A673 (cell line): ENCODE data around the gene QKI. TPM values are rescaled to one million over a fixed set of nuclear protein-coding genes. Genes with fewer than 3 reads are reported as not detected.

Experiments
- BruUV-seq: library from RNA; stranded (reverse); fragments of 400-500 nt; replicated peaks from 2 replicates; lab custom pipeline; 2021; lab: Mats Ljungman, UMichigan
- CTCF ChIA-PET: fragments of 300-600 bp; sonication (Branson Sonifier 250); formaldehyde crosslinking; loops from one replicate; lab custom pipeline; 2022; ENCODE audit warnings: antibody characterized with exemption; lab: Charles Lee
- POLR2A ChIA-PET: fragments of 300-600 bp; sonication (Branson Sonifier 250); formaldehyde crosslinking; loops from one replicate; lab custom pipeline; 2022; ENCODE audit warnings: antibody characterized with exemption; ENCODE audit not compliant: low non-redundant PET; lab: Charles Lee
- DNase-seq: peaks from one replicate; pipeline ENCODE4 v3.0.0-alpha.2; 2015; ENCODE audit warnings: low spot score
- H3K27ac ChIP-seq: fragments of 200-600 bp; sonication (generic); 2 replicates; pipeline ENCODE4 v1.5.1; 2016; ENCODE audit warnings: mixed run types, low read depth, mild to moderate bottlenecking, mixed read lengths, antibody characterized with exemption, low read length; ENCODE audit not compliant: poor library complexity, severe bottlenecking
- H3K27me3 ChIP-seq: fragments of 200-600 bp; sonication (generic); replicated peaks from 2 replicates; pipeline ENCODE4 v1.6.1; 2017; ENCODE audit warnings: mixed run types, low read depth, mild to moderate bottlenecking, mixed read lengths, antibody characterized with exemption, low read length; ENCODE audit not compliant: insufficient read depth, poor library complexity
- H3K36me3 ChIP-seq: fragments of 200-600 bp; sonication (generic); 2 replicates; pipeline ENCODE4 v1.6.1; 2016; ENCODE audit warnings: mixed run types, mild to moderate bottlenecking, mixed read lengths, antibody characterized with exemption, low read length; ENCODE audit not compliant: insufficient read depth, poor library complexity, severe bottlenecking
- H3K4me1 ChIP-seq: fragments of 200-600 bp; sonication (generic); 2 replicates; pipeline ENCODE4 v1.6.1; 2017; ENCODE audit warnings: mixed run types, mild to moderate bottlenecking, mixed read lengths, antibody characterized with exemption, low read length; ENCODE audit not compliant: insufficient read depth, poor library complexity, severe bottlenecking
- H3K4me3 ChIP-seq: fragments of 200-600 bp; sonication (generic); 2 replicates; pipeline ENCODE4 v1.5.1; 2016; ENCODE audit warnings: low read depth, mixed run types, mild to moderate bottlenecking, mixed read lengths, low read length; ENCODE audit not compliant: poor library complexity, severe bottlenecking
- H3K9me3 ChIP-seq: fragments of 200-600 bp; sonication (generic); 2 replicates; pipeline ENCODE4 v1.6.1; 2016; ENCODE audit warnings: mixed run types, low read depth, mild to moderate bottlenecking, mixed read lengths, antibody characterized with exemption, low read length; ENCODE audit not compliant: poor library complexity, severe bottlenecking
- EZH2 ChIP-seq: fragments of 200-600 bp; sonication (generic); IDR thresholded peaks from 2 replicates; pipeline ENCODE4 v1.6.1; 2017; ENCODE audit warnings: borderline replicate concordance, low read depth, mild to moderate bottlenecking, mixed read lengths, antibody characterized with exemption, low read length; ENCODE audit not compliant: poor library complexity, severe bottlenecking
- intact Hi-C: fragments of 100-400 bp; cut with micrococcal nuclease; formaldehyde crosslinking; loops from one replicate; pipeline ENCODE4 v1.10.0; 2022; ENCODE audit not compliant: unreplicated experiment
- total RNA-seq: library from RNA; stranded (reverse); gene quantifications from 2 replicates; pipeline ENCODE4 v1.2.3, GENCODE V29; 2021
- TF ChIP-seq, protein P1 (sequence below): fragments of 300-800, 200-600 bp; sonication (generic); conservative IDR thresholded peaks from 2 replicates; pipeline ENCODE4 v1.5.1; 2017; ENCODE audit warnings: low read depth, mild to moderate bottlenecking, antibody characterized with exemption, low read length, moderate library complexity, mixed read lengths

The QKI gene
- total RNA-seq, 1 experiment from 2014 or later: 128 TPM

DNA sequence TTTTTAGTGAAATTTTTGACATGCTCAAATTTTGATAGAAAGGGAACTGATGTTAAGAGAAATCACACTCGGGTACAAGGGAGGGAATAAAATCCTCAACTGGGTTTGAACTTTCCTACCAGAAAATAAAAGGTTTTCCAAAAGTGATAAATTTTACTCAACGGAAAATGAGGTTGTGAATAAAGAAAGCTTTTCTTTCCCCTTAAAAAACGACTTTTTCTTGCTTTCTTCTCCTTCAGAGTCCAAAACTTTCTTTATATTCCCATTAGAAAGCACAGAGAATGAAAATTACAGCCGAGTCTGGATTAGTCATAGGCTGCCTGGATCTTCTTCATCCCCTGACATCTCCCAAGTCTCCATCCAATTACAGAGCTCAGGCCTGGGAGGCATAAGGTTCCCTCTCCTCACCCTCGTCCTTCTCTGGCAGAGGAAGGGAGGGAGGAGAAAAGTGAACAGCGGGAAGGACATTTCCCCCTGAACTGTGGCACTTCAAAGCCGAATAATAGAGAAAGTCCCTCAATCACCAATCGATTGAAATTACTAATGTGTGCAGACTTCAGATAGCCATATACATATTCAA lies 28.1 kb upstream of the QKI start:
- Histone ChIP-seq H3K9me3 (no peaks in the 10 kb centered on the region), H3K27ac (no peak overlapping the region), H3K4me1 (no peaks in the 10 kb centered on the region), H3K27me3 (no peaks in the 10 kb centered on the region), H3K4me3 (no peak overlapping the region), H3K36me3 (no peaks in the 10 kb centered on the region)
- BruUV-seq: no TSS peak
- no peak for DNase-seq
- intact Hi-C loops: no loop called here
- TF ChIP-seq, protein P1, sequence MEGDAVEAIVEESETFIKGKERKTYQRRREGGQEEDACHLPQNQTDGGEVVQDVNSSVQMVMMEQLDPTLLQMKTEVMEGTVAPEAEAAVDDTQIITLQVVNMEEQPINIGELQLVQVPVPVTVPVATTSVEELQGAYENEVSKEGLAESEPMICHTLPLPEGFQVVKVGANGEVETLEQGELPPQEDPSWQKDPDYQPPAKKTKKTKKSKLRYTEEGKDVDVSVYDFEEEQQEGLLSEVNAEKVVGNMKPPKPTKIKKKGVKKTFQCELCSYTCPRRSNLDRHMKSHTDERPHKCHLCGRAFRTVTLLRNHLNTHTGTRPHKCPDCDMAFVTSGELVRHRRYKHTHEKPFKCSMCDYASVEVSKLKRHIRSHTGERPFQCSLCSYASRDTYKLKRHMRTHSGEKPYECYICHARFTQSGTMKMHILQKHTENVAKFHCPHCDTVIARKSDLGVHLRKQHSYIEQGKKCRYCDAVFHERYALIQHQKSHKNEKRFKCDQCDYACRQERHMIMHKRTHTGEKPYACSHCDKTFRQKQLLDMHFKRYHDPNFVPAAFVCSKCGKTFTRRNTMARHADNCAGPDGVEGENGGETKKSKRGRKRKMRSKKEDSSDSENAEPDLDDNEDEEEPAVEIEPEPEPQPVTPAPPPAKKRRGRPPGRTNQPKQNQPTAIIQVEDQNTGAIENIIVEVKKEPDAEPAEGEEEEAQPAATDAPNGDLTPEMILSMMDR: no peak
- no peak for TF ChIP-seq EZH2
- CTCF ChIA-PET: no interaction called here
- POLR2A ChIA-PET: no interaction called here

DNA sequence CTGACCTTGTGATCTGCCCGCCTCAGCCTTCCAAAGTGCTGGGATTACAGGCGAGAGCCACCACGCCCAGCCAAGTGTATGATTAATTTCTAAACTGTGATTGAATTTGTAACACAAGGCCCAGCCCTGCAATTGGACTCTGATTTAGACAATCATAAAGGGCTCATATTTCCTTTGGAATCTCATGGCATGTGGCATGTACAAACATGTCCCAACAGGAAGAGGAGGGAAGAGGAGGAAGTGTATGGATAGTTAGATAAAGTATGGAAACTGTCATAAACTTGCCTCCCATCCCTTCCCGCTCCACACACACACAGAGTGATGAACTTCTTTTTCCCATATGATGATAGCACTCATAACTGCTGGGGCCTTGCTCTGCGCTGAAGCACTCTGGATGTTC lies 27.2 kb upstream of the QKI start:
- CTCF ChIA-PET: no interaction called here
- no peaks in the 10 kb centered on the region for H3K36me3 ChIP-seq
- POLR2A ChIA-PET: no interaction called here
- no peak for DNase-seq
- no peaks in the 10 kb centered on the region for H3K27me3 ChIP-seq
- H3K4me1 ChIP-seq: no peaks in the 10 kb centered on the region
- BruUV-seq: no TSS peak
- TF ChIP-seq, protein P1: no peak
- no peak for TF ChIP-seq EZH2
- H3K27ac ChIP-seq: no peak overlapping the region
- intact Hi-C loops: no loop called here
- H3K4me3 ChIP-seq: no peak overlapping the region
- H3K9me3 ChIP-seq: no peaks in the 10 kb centered on the region

DNA sequence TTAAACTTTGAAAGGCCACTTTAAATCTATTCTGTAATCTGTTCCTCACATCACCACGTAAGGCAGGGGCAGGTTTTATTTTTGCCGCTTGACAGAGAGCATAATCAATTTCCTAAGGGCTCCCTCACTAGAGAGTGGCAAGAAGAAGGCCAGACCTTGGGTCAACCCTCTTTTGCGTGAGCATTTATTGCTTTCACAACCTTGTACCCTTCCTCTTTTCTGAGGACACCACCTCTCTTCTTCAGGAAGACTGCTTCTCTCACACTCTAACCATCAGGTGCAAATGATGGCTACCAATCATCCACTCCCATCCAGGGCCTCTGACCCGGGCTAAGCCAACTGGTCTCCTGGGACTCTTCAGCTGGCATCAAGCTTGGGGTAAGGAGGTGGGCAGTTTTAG lies 25.2 kb upstream of the QKI start:
- intact Hi-C loops: no loop called here
- ChIA-PET CTCF (no interaction called here), POLR2A (no interaction called here)
- no peak for DNase-seq
- Histone ChIP-seq H3K27me3 (no peaks in the 10 kb centered on the region), H3K36me3 (no peaks in the 10 kb centered on the region), H3K9me3 (no peaks in the 10 kb centered on the region), H3K4me1 (peaks cover 4% of the 10 kb centered on the region), H3K27ac (no peak overlapping the region), H3K4me3 (no peak overlapping the region)
- no TSS peak for BruUV-seq
- TF ChIP-seq EZH2: no peak
- TF ChIP-seq, protein P1: no peak
